Tibial artery (tissue), 4 donors: ENCODE results near the gene HDLBP.

Experiments used
- DNase-seq, 2 donors: peaks; one replicate each; pipeline ENCODE4 v3.0.0-alpha.2; 2019
- H3K27ac ChIP-seq, 2 donors: fragments of 200-600 bp; sonication (generic) in 1 of 2; 1 replicate in 1 of 2; 2 replicates in 1 of 2; pipeline ENCODE4 v1.5.1; 2018 to 2019; ENCODE audit warnings: mild to moderate bottlenecking in 1 of 2
- H3K27me3 ChIP-seq, 2 donors: fragments of 200-600 bp; sonication (generic) in 1 of 2; one replicate each; pipeline versions ENCODE4 v1.5.1 to v1.6.0; 2016 to 2019
- H3K36me3 ChIP-seq, 3 donors: fragments of 200-600 bp; sonication (generic) in 2 of 3; one replicate each; pipeline ENCODE4 v1.5.1; 2016 to 2019; ENCODE audit warnings: mild to moderate bottlenecking in 2 of 3
- H3K4me1 ChIP-seq, 4 donors: fragments of 200-600 bp; sonication (generic) in 2 of 4; 1 replicate in 3 of 4; 2 replicates in 1 of 4; pipeline ENCODE4 v1.5.1; 2016 to 2019
- H3K4me3 ChIP-seq, 2 donors: fragments of 200-600 bp; sonication (generic) in 1 of 2; 1 replicate in 1 of 2; 2 replicates in 1 of 2; pipeline ENCODE4 v1.5.1; 2018 to 2019; ENCODE audit warnings: mild to moderate bottlenecking in 2 of 2
- H3K9me3 ChIP-seq, 3 donors: fragments of 200-600 bp; sonication (generic) in 1 of 3; one replicate each; pipeline ENCODE4 v1.5.1; 2016 to 2019
- CTCF ChIP-seq, 2 experiments: fragments of 200-600 bp in 1 of 2; fragments of 450-650 bp in 1 of 2; IDR thresholded peaks; one replicate each; pipeline ENCODE4 v1.5.1; 2017 to 2019; ENCODE audit warnings: antibody characterized with exemption in 2 of 2, mild to moderate bottlenecking in 1 of 2, moderate library complexity in 1 of 2
- intact Hi-C: fragments of 100-400 bp; cut with DNase I; formaldehyde crosslinking; loops from one replicate; pipeline ENCODE4 v1.15.0; 2023; ENCODE audit warnings: low total_unique reads

The HDLBP gene

GRCh38 chr2:241204010-241204384, 111.5 kb downstream of the HDLBP start:
- TF ChIP-seq CTCF (IDR thresholded peaks at IDR 0.05): no peak
- H3K27me3 ChIP-seq: no peaks in the 10 kb centered on the region
- no peaks in the 10 kb centered on the region for H3K4me1 ChIP-seq
- no peak overlapping the region for H3K27ac ChIP-seq
- DNase-seq: no peak
- no peak overlapping the region for H3K4me3 ChIP-seq
- intact Hi-C loops: loop anchor here (10.0 kb wide), 1 partner anchor 359 kb away; no protein-coding TSS in a partner anchor
- no peaks in the 10 kb centered on the region for H3K9me3 ChIP-seq
- no peaks in the 10 kb centered on the region for H3K36me3 ChIP-seq

- no peaks in the 10 kb centered on the region for H3K36me3 ChIP-seq
- intact Hi-C loops: loop anchor here (10.0 kb wide), 1 partner anchor 359 kb away; no protein-coding TSS in a partner anchor
- DNase-seq: no peak
- H3K27ac ChIP-seq: no peak overlapping the region
- no peaks in the 10 kb centered on the region for H3K9me3 ChIP-seq
- H3K4me3 ChIP-seq: no peak overlapping the region
- no peaks in the 10 kb centered on the region for H3K4me1 ChIP-seq
- no peak for TF ChIP-seq CTCF (IDR thresholded peaks at IDR 0.05)
- H3K27me3 ChIP-seq: no peaks in the 10 kb centered on the region
Observed at GRCh38 chr2:241203218-241204009, 112.1 kb downstream of the HDLBP start.

GRCh38 chr2:241202681-241203080, 112.8 kb downstream of the HDLBP start:
- Histone ChIP-seq H3K9me3 (no peaks in the 10 kb centered on the region), H3K36me3 (no peaks in the 10 kb centered on the region), H3K4me3 (no peak overlapping the region), H3K4me1 (no peaks in the 10 kb centered on the region), H3K27me3 (no peaks in the 10 kb centered on the region), H3K27ac (no peak overlapping the region)
- intact Hi-C loops: loop anchor here (10.0 kb wide), 1 partner anchor 358 kb away; no protein-coding TSS in a partner anchor
- DNase-seq: no peak
- TF ChIP-seq CTCF (IDR thresholded peaks at IDR 0.05): no peak

DNA sequence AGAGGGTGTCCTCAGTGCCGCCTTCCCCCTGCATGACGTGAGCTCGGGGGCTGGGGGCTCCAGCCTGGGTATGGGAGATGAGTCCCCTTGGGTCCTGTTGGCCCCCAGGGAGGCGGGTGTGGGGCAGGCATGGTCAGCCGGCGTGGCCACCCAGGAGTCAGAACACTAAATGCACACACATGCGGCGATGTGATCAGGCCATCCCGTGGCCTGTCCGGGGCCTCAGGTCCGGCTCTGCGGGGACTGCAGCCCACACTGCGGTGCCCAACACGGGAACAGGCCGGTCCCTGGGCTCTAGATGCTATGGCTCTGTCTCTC, 113.2 kb downstream of the HDLBP start:
- no peak overlapping the region for H3K27ac ChIP-seq

DNA sequence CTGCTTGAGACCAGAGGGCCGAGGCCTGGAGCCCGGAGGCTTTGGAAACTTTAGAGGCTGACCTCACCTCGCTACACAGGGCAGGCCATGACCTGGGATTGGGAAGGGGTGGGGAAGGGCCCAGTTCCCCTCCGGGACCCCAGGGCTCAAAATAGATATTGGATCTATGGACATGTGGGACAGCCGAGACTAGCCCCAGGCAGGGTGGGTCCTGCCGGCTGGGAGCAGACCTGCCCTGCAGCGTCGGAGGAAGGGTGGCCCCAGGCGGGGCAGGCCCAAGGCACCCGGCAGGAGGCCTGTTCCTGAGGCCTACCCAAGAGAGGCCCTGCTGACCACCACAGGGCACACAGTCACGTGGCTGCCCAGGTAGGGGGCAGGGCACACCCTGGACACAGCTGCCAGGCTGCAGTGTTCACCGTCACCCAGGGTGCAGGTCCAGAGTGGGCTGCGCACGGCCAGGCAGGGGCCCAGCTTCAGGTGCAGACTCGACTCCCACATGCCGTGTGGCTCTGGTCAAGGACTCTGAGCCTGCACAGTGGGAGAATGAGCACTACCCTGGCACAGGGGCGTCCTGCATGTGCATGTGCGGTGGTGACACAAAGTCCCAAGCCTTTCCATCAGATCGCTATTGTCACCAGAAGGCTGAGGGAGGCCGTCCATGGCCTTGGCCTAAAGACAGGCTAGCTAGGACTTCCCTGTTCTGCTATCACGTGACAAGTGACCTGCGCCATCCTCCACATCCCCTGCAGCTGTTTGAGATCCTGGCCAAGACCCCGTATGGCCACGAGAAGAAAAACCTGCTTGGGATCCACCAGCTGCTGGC, 113.8 kb downstream of the HDLBP start:
- Histone ChIP-seq H3K4me1 (no peaks in the 10 kb centered on the region), H3K4me3 (no peak overlapping the region), H3K36me3 (no peaks in the 10 kb centered on the region), H3K27me3 (no peaks in the 10 kb centered on the region), H3K27ac (no peak overlapping the region), H3K9me3 (no peaks in the 10 kb centered on the region)
- intact Hi-C loops: loop anchor here (10.0 kb wide), 1 partner anchor 357 kb away; no protein-coding TSS in a partner anchor
- TF ChIP-seq CTCF (IDR thresholded peaks at IDR 0.05): no peak
- no peak for DNase-seq

More for the DNA sequence above, 113.2 kb downstream of the HDLBP start:
- no peaks in the 10 kb centered on the region for H3K27me3 ChIP-seq
- H3K4me3 ChIP-seq: no peak overlapping the region
- H3K36me3 ChIP-seq: no peaks in the 10 kb centered on the region
- H3K9me3 ChIP-seq: no peaks in the 10 kb centered on the region
- DNase-seq: no peak
- no peaks in the 10 kb centered on the region for H3K4me1 ChIP-seq
- TF ChIP-seq CTCF (IDR thresholded peaks at IDR 0.05): no peak
- intact Hi-C loops: loop anchor here (10.0 kb wide), 1 partner anchor 357 kb away; no protein-coding TSS in a partner anchor
